Measurements from ENCODE around the gene SYTL2. TPM values are rescaled to one million over a fixed set of nuclear protein-coding genes. Genes with fewer than 3 reads are reported as not detected.
"Not testable (repeated sequence)": the region's sequence is repeated elsewhere in the genome, so short reads cannot be mapped to it uniquely, and the experiment has no call there.

SYTL2 gene
- total RNA-seq, 1 donor from 2014 or later: 7.0 TPM

- no peak for DNase-seq
Measured at GRCh38 chr11:85791409-85791990, 19.4 kb downstream of the SYTL2 start.

- DNase-seq: no peak
Measured at GRCh38 chr11:85787809-85788760, 22.9 kb downstream of the SYTL2 start.

GRCh38 chr11:85787168-85787567 lies 23.8 kb downstream of the SYTL2 start:
- DNase-seq: no peak

- DNase-seq: no peak
Measured at GRCh38 chr11:85784480-85785265, 26.3 kb downstream of the SYTL2 start.

GRCh38 chr11:85783758-85784157 lies 27.2 kb downstream of the SYTL2 start:
- DNase-seq: no peak

- not testable (repeated sequence) for DNase-seq
Measured at GRCh38 chr11:85780780-85781517, 30.0 kb downstream of the SYTL2 start.

GRCh38 chr11:85779956-85780640 lies 30.8 kb downstream of the SYTL2 start:
- DNase-seq: no peak

- not testable (repeated sequence) for DNase-seq
Measured at GRCh38 chr11:85777603-85777972, 33.4 kb downstream of the SYTL2 start.

GRCh38 chr11:85776951-85777602 lies 33.9 kb downstream of the SYTL2 start:
- DNase-seq: no peak

- no peak for DNase-seq
Measured at GRCh38 chr11:85774256-85775101, 36.5 kb downstream of the SYTL2 start.

GRCh38 chr11:85772695-85773094 lies 38.2 kb downstream of the SYTL2 start:
- DNase-seq: no peak

GRCh38 chr11:85771568-85771967 lies 39.4 kb downstream of the SYTL2 start:
- DNase-seq: no peak

- no peak for DNase-seq
Measured at GRCh38 chr11:85769771-85770170, 41.2 kb downstream of the SYTL2 start.

GRCh38 chr11:85768473-85769146 lies 42.3 kb downstream of the SYTL2 start:
- DNase-seq: no peak

GRCh38 chr11:85767246-85767945 lies 43.5 kb downstream of the SYTL2 start:
- no peak for DNase-seq

- no peak for DNase-seq
Measured at GRCh38 chr11:85766721-85767161, 44.2 kb downstream of the SYTL2 start.

- no peak for DNase-seq
Measured at GRCh38 chr11:85764796-85765195, 46.1 kb downstream of the SYTL2 start.

GRCh38 chr11:85762226-85762625 lies 48.7 kb downstream of the SYTL2 start:
- DNase-seq: no peak

- no peak for DNase-seq
Measured at GRCh38 chr11:85759915-85760314, 51.0 kb downstream of the SYTL2 start.
